Panc1 (cell line): Measurements from ENCODE around the gene GNA12.

Experiments used
- CTCF ChIP-seq: fragments of 450-650 bp; IDR thresholded peaks from 2 replicates; pipeline ENCODE4 v1.5.1; 2017; ENCODE audit warnings: mild to moderate bottlenecking
- POLR2AphosphoS5 ChIP-seq: IDR thresholded peaks from 2 replicates; pipeline ENCODE4 v1.6.1; 2012; ENCODE audit warnings: mild to moderate bottlenecking, low read depth, low read length, moderate library complexity
- REST ChIP-seq, 2 experiments: IDR thresholded peaks; 2 replicates each; pipeline ENCODE4 v1.6.1; 2011 to 2012; ENCODE audit warnings: low read depth in 2 of 2, control low read depth in 1 of 2, low read length in 1 of 2, mild to moderate bottlenecking in 1 of 2, moderate library complexity in 1 of 2; ENCODE audit not compliant: insufficient read depth in 1 of 2
- SIN3A ChIP-seq: IDR thresholded peaks from 2 replicates; pipeline ENCODE4 v1.6.1; 2012; ENCODE audit warnings: low read depth, mild to moderate bottlenecking, low read length, moderate library complexity, borderline replicate concordance; ENCODE audit not compliant: insufficient read depth

GRCh38 chr7:2832461-2832860 is 11.6 kb downstream of the GNA12 start:
- TF ChIP-seq CTCF = no peak
- TF ChIP-seq SIN3A = no peak
- TF ChIP-seq POLR2AphosphoS5 = no peak
- no peak for TF ChIP-seq REST (IDR thresholded peaks at IDR 0.05; ENCODE audit: insufficient read depth in 1 of 2, low read depth in 2 of 2, low read length in 1 of 2)
